ENCODE data around the gene PGP. TPM values are rescaled to one million over a fixed set of nuclear protein-coding genes. Genes with fewer than 3 reads are reported as not detected.
A peak's percentile ranks its signal among the peaks of the same experiment; 100 is the strongest.

The PGP gene
- polyA plus RNA-seq, 2 donors = 7.1 to 7.7 TPM

DNA sequence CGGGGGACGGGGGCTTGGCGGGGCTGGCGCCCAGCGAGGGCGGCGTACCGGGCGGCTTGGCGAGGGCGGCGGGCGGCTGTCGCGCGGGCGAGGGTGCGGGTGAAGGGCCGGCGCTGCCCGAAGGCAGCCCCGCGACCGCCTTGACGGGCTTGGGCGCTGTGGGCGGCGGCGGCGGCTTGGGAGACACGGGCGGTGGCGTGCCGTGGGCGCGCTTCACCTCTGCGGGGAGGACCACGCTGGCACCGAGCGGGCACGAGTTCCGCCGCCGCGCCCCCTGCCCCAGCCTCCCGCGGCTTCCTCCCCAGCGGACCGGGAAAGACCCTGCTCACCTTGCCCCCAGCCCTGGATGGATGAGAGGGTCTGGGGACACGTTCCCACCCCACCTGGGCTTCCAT is 35.5 kb downstream of the PGP start:
- H3K4me1 ChIP-seq (ENCODE audit: control insufficient read depth in 2 of 2, insufficient read depth in 2 of 2, low read length in 1 of 2) = peaks cover 2 to 16% of the 10 kb centered on the region in 2 donors
- H3K27ac ChIP-seq (ENCODE audit: low read depth in 2 of 2, low read length in 1 of 2) = peak overlapping the region in 1 of 2 donors; percentile 30
- H3K4me3 ChIP-seq (ENCODE audit: low read depth in 1 of 2, low read length in 2 of 2) = no peak overlapping the region
- peaks cover 0 to 6% of the 10 kb centered on the region in 2 donors for H3K9me3 ChIP-seq (ENCODE audit: control insufficient read depth in 2 of 2, insufficient read depth in 1 of 2, low read depth in 1 of 2, low read length in 1 of 2)
- peaks cover 0 to 2% of the 10 kb centered on the region in 2 donors for H3K27me3 ChIP-seq (ENCODE audit: control insufficient read depth in 1 of 2, insufficient read depth in 2 of 2, low read length in 2 of 2)
- H3K36me3 ChIP-seq (ENCODE audit: control insufficient read depth in 2 of 2, insufficient read depth in 2 of 2, low read length in 1 of 2) = peaks cover 9 to 32% of the 10 kb centered on the region in 2 donors
- WGBS, 2 donors = 41 to 48% methylated on average over 37 to 50 of the region's 50 CpGs

DNA sequence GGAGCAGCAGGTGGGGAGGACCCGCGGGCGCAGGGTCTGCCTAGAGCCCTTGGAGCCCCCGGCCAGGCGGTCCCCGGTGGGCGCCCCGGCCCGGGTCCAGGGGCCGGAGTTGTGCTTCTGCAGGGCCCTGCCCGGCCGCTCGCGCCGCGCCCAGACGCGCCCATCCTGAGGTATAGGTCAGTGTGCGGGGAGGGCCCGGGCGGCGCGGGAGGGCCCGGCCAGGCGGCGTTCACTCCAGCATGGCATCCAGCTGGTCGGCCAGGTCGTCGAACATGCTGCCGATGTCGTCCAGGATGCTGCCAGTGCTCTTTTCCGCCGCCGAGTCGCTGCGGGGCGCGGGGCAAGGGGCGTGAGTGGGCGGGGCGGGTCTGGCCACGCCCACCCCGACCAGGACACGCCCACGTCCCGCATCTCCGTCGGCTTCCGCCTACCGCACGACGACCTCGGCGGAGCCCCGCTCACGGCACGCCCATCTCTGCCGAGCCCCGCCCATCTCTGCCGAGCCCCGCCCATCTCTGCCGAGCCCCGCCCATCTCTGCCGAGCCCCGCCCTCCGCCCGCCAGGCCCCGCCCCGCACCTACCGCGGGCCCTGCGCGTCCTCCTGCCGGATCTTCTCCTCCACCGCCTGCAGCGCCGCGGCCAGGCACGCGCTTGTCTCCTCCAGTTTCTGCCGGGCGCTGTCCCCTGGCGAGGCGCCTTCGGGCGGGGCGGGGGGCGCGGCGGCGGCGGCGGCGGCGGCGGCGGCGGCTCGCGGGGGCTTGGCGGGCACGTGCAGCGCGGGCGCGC is 36.1 kb downstream of the PGP start:
- no peak overlapping the region for H3K4me3 ChIP-seq (ENCODE audit: low read depth in 1 of 2, low read length in 2 of 2)
- peaks cover 0 to 2% of the 10 kb centered on the region in 2 donors for H3K27me3 ChIP-seq (ENCODE audit: control insufficient read depth in 1 of 2, insufficient read depth in 2 of 2, low read length in 2 of 2)
- peaks cover 15 to 38% of the 10 kb centered on the region in 2 donors for H3K36me3 ChIP-seq (ENCODE audit: control insufficient read depth in 2 of 2, insufficient read depth in 2 of 2, low read length in 1 of 2)
- H3K4me1 ChIP-seq (ENCODE audit: control insufficient read depth in 2 of 2, insufficient read depth in 2 of 2, low read length in 1 of 2) = peaks cover 2 to 18% of the 10 kb centered on the region in 2 donors
- peaks cover 0 to 6% of the 10 kb centered on the region in 2 donors for H3K9me3 ChIP-seq (ENCODE audit: control insufficient read depth in 2 of 2, insufficient read depth in 1 of 2, low read depth in 1 of 2, low read length in 1 of 2)
- 39 to 45% methylated on average over 65 to 106 of the region's 106 CpGs for WGBS, 2 donors
- H3K27ac ChIP-seq (ENCODE audit: low read depth in 2 of 2, low read length in 1 of 2) = peak overlapping the region in 1 of 2 donors; percentile 30

DNA sequence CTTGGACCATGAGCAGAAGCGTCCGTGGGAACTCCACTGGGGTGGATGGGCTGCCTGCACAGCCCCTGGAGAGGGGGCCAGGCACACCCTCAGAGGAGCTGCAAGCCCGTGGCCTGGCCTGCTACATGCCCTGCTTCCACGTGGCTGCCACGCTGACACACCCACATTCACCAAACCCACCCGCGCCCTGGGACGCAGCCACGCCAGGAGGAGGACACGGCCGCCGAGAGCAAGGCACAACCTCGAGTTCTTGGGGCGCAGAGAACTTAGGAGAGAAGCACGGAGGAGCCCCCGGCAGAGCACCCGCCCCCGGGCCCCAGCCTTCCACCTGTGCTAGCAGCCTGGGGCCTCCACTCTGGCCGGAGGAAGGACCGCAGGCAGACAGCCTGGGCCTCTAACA is 37.1 kb downstream of the PGP start:
- Histone ChIP-seq H3K4me3 (ENCODE audit: low read depth in 1 of 2, low read length in 2 of 2) (no peak overlapping the region), H3K9me3 (ENCODE audit: control insufficient read depth in 2 of 2, insufficient read depth in 1 of 2, low read depth in 1 of 2, low read length in 1 of 2) (peaks cover 0 to 6% of the 10 kb centered on the region in 2 donors), H3K27me3 (ENCODE audit: control insufficient read depth in 1 of 2, insufficient read depth in 2 of 2, low read length in 2 of 2) (peaks cover 0 to 2% of the 10 kb centered on the region in 2 donors), H3K36me3 (ENCODE audit: control insufficient read depth in 2 of 2, insufficient read depth in 2 of 2, low read length in 1 of 2) (peaks cover 21 to 44% of the 10 kb centered on the region in 2 donors), H3K4me1 (ENCODE audit: control insufficient read depth in 2 of 2, insufficient read depth in 2 of 2, low read length in 1 of 2) (peaks cover 2 to 18% of the 10 kb centered on the region in 2 donors), H3K27ac (ENCODE audit: low read depth in 2 of 2, low read length in 1 of 2) (no peak overlapping the region)
- 91 to 92% methylated on average over 20 of the region's 20 CpGs for WGBS, 2 donors

DNA sequence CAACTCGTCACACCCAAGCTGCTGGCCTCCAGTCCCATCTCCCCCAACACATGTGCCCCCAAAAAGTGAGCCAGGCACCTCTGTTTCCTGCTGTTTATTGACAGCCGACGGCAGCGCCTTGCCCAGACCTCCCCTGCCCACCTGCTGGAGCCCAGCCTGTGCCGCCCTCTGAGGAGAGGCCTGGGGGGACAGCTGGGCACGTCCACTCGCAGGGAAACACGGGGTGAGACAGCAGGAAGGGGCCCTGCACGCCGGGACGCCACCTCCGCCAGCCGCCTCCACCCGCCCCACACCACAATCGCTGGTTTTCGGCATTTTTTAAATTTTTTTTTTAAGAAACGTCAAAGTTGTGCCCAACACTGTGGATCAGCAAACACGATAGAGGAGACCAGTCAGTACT is 37.5 kb downstream of the PGP start:
- H3K27ac ChIP-seq (ENCODE audit: low read depth in 2 of 2, low read length in 1 of 2) = no peak overlapping the region
- H3K4me1 ChIP-seq (ENCODE audit: control insufficient read depth in 2 of 2, insufficient read depth in 2 of 2, low read length in 1 of 2) = peaks cover 2 to 18% of the 10 kb centered on the region in 2 donors
- peaks cover 0 to 5% of the 10 kb centered on the region in 2 donors for H3K9me3 ChIP-seq (ENCODE audit: control insufficient read depth in 2 of 2, insufficient read depth in 1 of 2, low read depth in 1 of 2, low read length in 1 of 2)
- WGBS, 2 donors = 86 to 93% methylated on average over 18 of the region's 18 CpGs
- H3K4me3 ChIP-seq (ENCODE audit: low read depth in 1 of 2, low read length in 2 of 2) = no peak overlapping the region
- H3K27me3 ChIP-seq (ENCODE audit: control insufficient read depth in 1 of 2, insufficient read depth in 2 of 2, low read length in 2 of 2) = peaks cover 0 to 2% of the 10 kb centered on the region in 2 donors
- peaks cover 21 to 44% of the 10 kb centered on the region in 2 donors for H3K36me3 ChIP-seq (ENCODE audit: control insufficient read depth in 2 of 2, insufficient read depth in 2 of 2, low read length in 1 of 2)

DNA sequence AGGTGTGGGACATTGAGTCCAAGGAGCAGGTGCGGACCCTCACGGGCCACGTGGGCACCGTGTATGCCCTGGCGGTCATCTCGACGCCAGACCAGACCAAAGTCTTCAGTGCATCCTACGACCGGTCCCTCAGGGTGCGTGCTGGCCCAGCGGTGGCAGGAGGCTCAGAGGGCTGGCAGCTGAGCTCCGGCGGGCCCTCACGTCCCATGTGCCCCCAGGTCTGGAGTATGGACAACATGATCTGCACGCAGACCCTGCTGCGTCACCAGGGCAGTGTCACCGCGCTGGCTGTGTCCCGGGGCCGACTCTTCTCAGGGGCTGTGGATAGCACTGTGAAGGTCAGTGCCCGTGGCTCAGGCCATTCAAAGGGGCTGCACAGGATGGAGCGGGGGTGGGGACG is 38.6 kb downstream of the PGP start:
- H3K4me3 ChIP-seq (ENCODE audit: low read depth in 1 of 2, low read length in 2 of 2) = no peak overlapping the region
- H3K27ac ChIP-seq (ENCODE audit: low read depth in 2 of 2, low read length in 1 of 2) = no peak overlapping the region
- H3K4me1 ChIP-seq (ENCODE audit: control insufficient read depth in 2 of 2, insufficient read depth in 2 of 2, low read length in 1 of 2) = peaks cover 2 to 18% of the 10 kb centered on the region in 2 donors
- H3K36me3 ChIP-seq (ENCODE audit: control insufficient read depth in 2 of 2, insufficient read depth in 2 of 2, low read length in 1 of 2) = peaks cover 21 to 54% of the 10 kb centered on the region in 2 donors
- H3K27me3 ChIP-seq (ENCODE audit: control insufficient read depth in 1 of 2, insufficient read depth in 2 of 2, low read length in 2 of 2) = peaks cover 0 to 2% of the 10 kb centered on the region in 2 donors
- WGBS, 2 donors = 90 to 91% methylated on average over 23 of the region's 23 CpGs
- peaks cover 0 to 3% of the 10 kb centered on the region in 2 donors for H3K9me3 ChIP-seq (ENCODE audit: control insufficient read depth in 2 of 2, insufficient read depth in 1 of 2, low read depth in 1 of 2, low read length in 1 of 2)

DNA sequence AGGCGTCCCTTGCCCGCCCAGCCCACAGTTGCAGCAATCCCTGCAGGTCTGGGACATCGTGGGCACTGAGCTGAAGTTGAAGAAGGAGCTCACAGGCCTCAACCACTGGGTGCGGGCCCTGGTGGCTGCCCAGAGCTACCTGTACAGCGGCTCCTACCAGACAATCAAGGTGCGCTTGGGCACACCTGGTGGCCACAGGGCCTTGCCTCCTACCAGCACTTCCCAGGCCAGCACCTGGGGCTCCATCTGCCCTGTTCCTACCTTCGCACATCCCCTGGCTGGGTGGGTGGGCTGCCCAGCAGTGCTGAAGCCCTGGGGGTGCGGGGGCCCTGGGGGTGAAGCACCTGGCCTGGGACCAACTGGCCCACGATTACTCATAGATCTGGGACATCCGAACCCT is 39.2 kb downstream of the PGP start:
- H3K27me3 ChIP-seq (ENCODE audit: control insufficient read depth in 1 of 2, insufficient read depth in 2 of 2, low read length in 2 of 2) = peaks cover 0 to 2% of the 10 kb centered on the region in 2 donors
- no peak overlapping the region for H3K27ac ChIP-seq (ENCODE audit: low read depth in 2 of 2, low read length in 1 of 2)
- H3K4me3 ChIP-seq (ENCODE audit: low read depth in 1 of 2, low read length in 2 of 2) = no peak overlapping the region
- peaks cover 21 to 59% of the 10 kb centered on the region in 2 donors for H3K36me3 ChIP-seq (ENCODE audit: control insufficient read depth in 2 of 2, insufficient read depth in 2 of 2, low read length in 1 of 2)
- H3K9me3 ChIP-seq (ENCODE audit: control insufficient read depth in 2 of 2, insufficient read depth in 1 of 2, low read depth in 1 of 2, low read length in 1 of 2) = peaks cover 0 to 3% of the 10 kb centered on the region in 2 donors
- peaks cover 2 to 18% of the 10 kb centered on the region in 2 donors for H3K4me1 ChIP-seq (ENCODE audit: control insufficient read depth in 2 of 2, insufficient read depth in 2 of 2, low read length in 1 of 2)
- 87 to 95% methylated on average over 10 of the region's 10 CpGs for WGBS, 2 donors

DNA sequence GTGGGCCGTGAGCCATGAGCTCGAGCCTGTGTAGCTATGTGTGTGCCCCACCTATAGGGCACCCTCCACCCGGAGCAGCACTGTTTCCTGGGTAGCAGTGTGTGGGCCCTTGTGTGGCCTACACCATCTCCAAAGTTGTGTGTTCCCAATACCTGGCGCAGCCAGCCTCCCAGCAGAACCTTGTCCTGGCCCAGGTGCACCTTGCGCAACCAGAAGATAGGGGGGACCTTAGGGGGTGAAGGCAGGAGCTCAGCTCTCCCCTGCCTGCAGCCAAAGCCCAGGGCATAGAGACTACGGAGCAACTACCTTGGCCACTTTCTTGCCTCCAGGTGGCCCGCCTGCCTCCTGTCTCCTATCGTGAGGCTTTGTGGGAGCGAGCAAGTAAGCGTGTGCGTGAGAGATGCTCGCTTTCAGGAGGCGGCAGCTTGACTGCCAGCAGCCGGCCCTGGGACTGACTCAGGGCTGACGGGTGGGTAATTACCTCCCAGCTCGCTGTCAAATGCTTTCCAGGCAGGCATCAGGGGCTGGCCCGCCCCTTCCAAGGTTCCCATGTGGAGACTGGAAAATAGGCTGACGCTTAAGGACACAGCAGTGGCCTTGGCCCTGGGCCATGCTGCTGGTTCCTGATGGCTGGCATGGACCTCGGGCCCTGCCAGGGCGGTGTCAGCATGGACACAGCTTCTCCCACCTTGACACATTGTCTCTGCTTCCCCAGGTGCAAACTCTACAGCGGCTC is 40.1 kb downstream of the PGP start:
- WGBS, 2 donors = 82 to 90% methylated on average over 21 of the region's 21 CpGs

DNA sequence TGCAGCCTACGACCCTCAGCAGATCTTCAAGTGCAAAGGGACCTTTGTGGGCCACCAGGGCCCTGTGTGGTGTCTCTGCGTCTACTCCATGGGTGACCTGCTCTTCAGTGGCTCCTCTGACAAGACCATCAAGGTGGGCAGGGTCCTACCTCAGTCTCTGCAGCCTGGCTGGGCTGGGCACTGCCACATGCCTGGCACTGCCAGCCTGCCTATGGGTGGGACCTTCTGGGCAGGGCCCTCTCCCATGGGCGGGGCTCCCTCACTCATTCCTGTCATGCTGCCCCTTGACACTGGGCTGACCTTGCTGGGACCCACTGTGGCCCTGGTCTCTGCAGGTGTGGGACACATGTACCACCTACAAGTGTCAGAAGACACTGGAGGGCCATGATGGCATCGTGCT is 40.7 kb downstream of the PGP start:
- 87 to 96% methylated on average over 4 of the region's 4 CpGs for WGBS, 2 donors
- Histone ChIP-seq H3K4me1 (ENCODE audit: control insufficient read depth in 2 of 2, insufficient read depth in 2 of 2, low read length in 1 of 2) (peaks cover 2 to 13% of the 10 kb centered on the region in 2 donors), H3K36me3 (ENCODE audit: control insufficient read depth in 2 of 2, insufficient read depth in 2 of 2, low read length in 1 of 2) (peaks cover 21 to 70% of the 10 kb centered on the region in 2 donors)

More for the DNA sequence above, 40.1 kb downstream of the PGP start:
- Histone ChIP-seq H3K9me3 (ENCODE audit: control insufficient read depth in 2 of 2, insufficient read depth in 1 of 2, low read depth in 1 of 2, low read length in 1 of 2) (peaks cover 0 to 3% of the 10 kb centered on the region in 2 donors), H3K4me1 (ENCODE audit: control insufficient read depth in 2 of 2, insufficient read depth in 2 of 2, low read length in 1 of 2) (peaks cover 2 to 18% of the 10 kb centered on the region in 2 donors), H3K27me3 (ENCODE audit: control insufficient read depth in 1 of 2, insufficient read depth in 2 of 2, low read length in 2 of 2) (peaks cover 0 to 2% of the 10 kb centered on the region in 2 donors), H3K27ac (ENCODE audit: low read depth in 2 of 2, low read length in 1 of 2) (no peak overlapping the region), H3K4me3 (ENCODE audit: low read depth in 1 of 2, low read length in 2 of 2) (no peak overlapping the region), H3K36me3 (ENCODE audit: control insufficient read depth in 2 of 2, insufficient read depth in 2 of 2, low read length in 1 of 2) (peaks cover 21 to 66% of the 10 kb centered on the region in 2 donors)

DNA sequence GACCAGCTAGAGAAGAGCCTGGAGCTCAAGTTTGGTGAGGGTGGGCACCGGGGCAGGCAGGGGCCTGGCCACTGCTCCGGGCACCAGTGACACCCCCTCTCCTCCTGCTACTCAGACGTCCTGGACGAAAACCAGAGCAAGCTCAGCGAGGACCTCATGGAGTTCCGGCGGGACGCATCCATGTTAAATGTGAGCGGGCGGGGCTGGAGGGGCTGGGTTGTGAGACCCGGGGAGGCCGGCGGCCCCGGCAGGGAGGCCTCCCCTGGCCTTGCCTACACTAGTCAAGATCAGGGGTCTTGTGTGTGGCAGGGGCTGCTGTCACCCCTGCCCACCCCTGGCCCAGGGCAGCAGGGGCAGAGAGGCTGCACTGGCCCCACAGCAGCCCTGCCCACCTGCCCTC is 41.3 kb downstream of the PGP start:
- Histone ChIP-seq H3K36me3 (ENCODE audit: control insufficient read depth in 2 of 2, insufficient read depth in 2 of 2, low read length in 1 of 2) (peaks cover 21 to 74% of the 10 kb centered on the region in 2 donors), H3K27me3 (ENCODE audit: control insufficient read depth in 1 of 2, insufficient read depth in 2 of 2, low read length in 2 of 2) (peaks cover 0 to 2% of the 10 kb centered on the region in 2 donors), H3K4me3 (ENCODE audit: low read depth in 1 of 2, low read length in 2 of 2) (no peak overlapping the region), H3K9me3 (ENCODE audit: control insufficient read depth in 2 of 2, insufficient read depth in 1 of 2, low read depth in 1 of 2, low read length in 1 of 2) (peaks cover 0 to 1% of the 10 kb centered on the region in 2 donors), H3K27ac (ENCODE audit: low read depth in 2 of 2, low read length in 1 of 2) (no peak overlapping the region), H3K4me1 (ENCODE audit: control insufficient read depth in 2 of 2, insufficient read depth in 2 of 2, low read length in 1 of 2) (peaks cover 0 to 13% of the 10 kb centered on the region in 2 donors)
- WGBS, 2 donors = 90 to 91% methylated on average over 14 of the region's 14 CpGs

More for the DNA sequence above, 40.7 kb downstream of the PGP start:
- H3K27ac ChIP-seq (ENCODE audit: low read depth in 2 of 2, low read length in 1 of 2) = no peak overlapping the region
- peaks cover 0 to 3% of the 10 kb centered on the region in 2 donors for H3K9me3 ChIP-seq (ENCODE audit: control insufficient read depth in 2 of 2, insufficient read depth in 1 of 2, low read depth in 1 of 2, low read length in 1 of 2)
- no peak overlapping the region for H3K4me3 ChIP-seq (ENCODE audit: low read depth in 1 of 2, low read length in 2 of 2)
- peaks cover 0 to 2% of the 10 kb centered on the region in 2 donors for H3K27me3 ChIP-seq (ENCODE audit: control insufficient read depth in 1 of 2, insufficient read depth in 2 of 2, low read length in 2 of 2)

Measured in esophagus (tissue), 2 donors.